HEK293 (cell line): ENCODE results near the gene KIF22.

ENCODE experiments used
- CTCF ChIA-PET: fragments of 350-600 bp; formaldehyde crosslinking; extraction: SDS; loops from one replicate; lab custom pipeline; 2021; ENCODE audit warnings: antibody characterized with exemption; lab: Yijun Ruan, JAX
- POLR2A ChIA-PET: fragments of 300-600 bp; formaldehyde crosslinking; extraction: SDS; loops from one replicate; lab custom pipeline; 2020; ENCODE audit warnings: antibody characterized with exemption, inconsistent platforms; lab: Yijun Ruan, JAX
- H3K27ac ChIP-seq: fragments of 200-500 bp; sonication (Bioruptor generic); 2 replicates; pipeline ENCODE4 v1.5.1; 2014; ENCODE audit warnings: low read depth, low read length, control low read depth, inconsistent platforms; ENCODE audit errors: extremely low read depth
- H3K36me3 ChIP-seq, 2 experiments: fragments of 200-500 bp in 1 of 2; sonication (Bioruptor generic) in 1 of 2; 1 replicate in 1 of 2; 2 replicates in 1 of 2; pipeline ENCODE4 v1.5.1; 2014 to 2017; ENCODE audit warnings: inconsistent platforms in 2 of 2, low read length in 2 of 2; ENCODE audit not compliant: control insufficient read depth in 2 of 2, insufficient read depth in 1 of 2
- H3K4me1 ChIP-seq: fragments of 200-500 bp; sonication (Bioruptor generic); 2 replicates; pipeline ENCODE4 v1.5.1; 2014; ENCODE audit warnings: mild to moderate bottlenecking, low read length, inconsistent platforms; ENCODE audit not compliant: control insufficient read depth, insufficient read depth
- H3K4me3 ChIP-seq: 2 replicates; pipeline ENCODE4 v1.5.1; 2011; ENCODE audit warnings: low read depth, mild to moderate bottlenecking, control low read depth, low read length, moderate library complexity
- H3K9me3 ChIP-seq: fragments of 200-500 bp; sonication (Bioruptor generic); 2 replicates; pipeline ENCODE4 v1.5.1; 2014; ENCODE audit warnings: low read depth, low read length, inconsistent platforms; ENCODE audit not compliant: control insufficient read depth, insufficient read depth
- GLI4 ChIP-seq: fragments of 450-650 bp; formaldehyde crosslinking; IDR thresholded peaks from 2 replicates; pipeline ENCODE4 v1.5.1; 2016; ENCODE audit warnings: missing biosample characterization, missing genetic modification characterization
- HIC1 ChIP-seq: fragments of 450-650 bp; formaldehyde crosslinking; IDR thresholded peaks from 2 replicates; pipeline ENCODE4 v1.5.1; 2016; ENCODE audit warnings: missing biosample characterization, missing genetic modification characterization
- RBAK ChIP-seq: fragments of 450-650 bp; formaldehyde crosslinking; IDR thresholded peaks from 2 replicates; pipeline ENCODE4 v1.5.1; 2016; ENCODE audit warnings: missing biosample characterization, missing genetic modification characterization
- SCRT2 ChIP-seq: fragments of 450-650 bp; formaldehyde crosslinking; IDR thresholded peaks from 2 replicates; pipeline ENCODE4 v1.5.1; 2016; ENCODE audit warnings: missing biosample characterization, missing genetic modification characterization
- YY2 ChIP-seq: fragments of 450-650 bp; formaldehyde crosslinking; IDR thresholded peaks from 2 replicates; pipeline ENCODE4 v1.5.1; 2016; ENCODE audit warnings: missing biosample characterization, missing genetic modification characterization
- ZBTB17 ChIP-seq: fragments of 450-650 bp; formaldehyde crosslinking; IDR thresholded peaks from 2 replicates; pipeline ENCODE4 v1.5.1; 2016; ENCODE audit warnings: missing biosample characterization, missing genetic modification characterization
- ZBTB7A ChIP-seq: fragments of 450-650 bp; formaldehyde crosslinking; IDR thresholded peaks from 2 replicates; pipeline ENCODE4 v1.5.1; 2016; ENCODE audit warnings: low read depth, missing biosample characterization, missing genetic modification characterization
- ZIC2 ChIP-seq: fragments of 450-650 bp; formaldehyde crosslinking; IDR thresholded peaks from 2 replicates; pipeline ENCODE4 v1.5.1; 2016; ENCODE audit warnings: missing biosample characterization, missing genetic modification characterization
- ZNF132 ChIP-seq: fragments of 450-650 bp; formaldehyde crosslinking; IDR thresholded peaks from 2 replicates; pipeline ENCODE4 v1.5.1; 2017; ENCODE audit warnings: missing biosample characterization, missing genetic modification characterization, borderline replicate concordance
- ZNF18 ChIP-seq: fragments of 450-650 bp; formaldehyde crosslinking; IDR thresholded peaks from 2 replicates; pipeline ENCODE4 v1.5.1; 2016; ENCODE audit warnings: missing biosample characterization, missing genetic modification characterization
- ZNF23 ChIP-seq: fragments of 450-650 bp; formaldehyde crosslinking; IDR thresholded peaks from 2 replicates; pipeline ENCODE4 v1.5.1; 2016; ENCODE audit warnings: missing biosample characterization, missing genetic modification characterization, borderline replicate concordance
- ZNF280D ChIP-seq: fragments of 450-650 bp; formaldehyde crosslinking; IDR thresholded peaks from 2 replicates; pipeline ENCODE4 v1.5.1; 2016; ENCODE audit warnings: missing biosample characterization, missing genetic modification characterization
- ZNF341 ChIP-seq: fragments of 450-650 bp; formaldehyde crosslinking; IDR thresholded peaks from 2 replicates; pipeline ENCODE4; 2016; ENCODE audit warnings: low read depth, missing biosample characterization, missing genetic modification characterization
- ZNF513 ChIP-seq: fragments of 450-650 bp; IDR thresholded peaks from 2 replicates; pipeline ENCODE4 v1.5.1; 2018; ENCODE audit warnings: missing biosample characterization, missing genetic modification characterization
- ZNF514 ChIP-seq: fragments of 450-650 bp; formaldehyde crosslinking; IDR thresholded peaks from 2 replicates; pipeline ENCODE4 v1.5.1; 2016; ENCODE audit warnings: missing biosample characterization, missing genetic modification characterization
- ZNF560 ChIP-seq: fragments of 450-650 bp; formaldehyde crosslinking; IDR thresholded peaks from 2 replicates; pipeline ENCODE4 v1.5.1; 2017; ENCODE audit warnings: missing biosample characterization, missing genetic modification characterization, borderline replicate concordance
- ZNF580 ChIP-seq: fragments of 450-650 bp; formaldehyde crosslinking; IDR thresholded peaks from 2 replicates; pipeline ENCODE4 v1.5.1; 2016; ENCODE audit warnings: missing biosample characterization, missing genetic modification characterization
- ZNF600 ChIP-seq: fragments of 450-650 bp; formaldehyde crosslinking; IDR thresholded peaks from 2 replicates; pipeline ENCODE4 v1.5.1; 2016; ENCODE audit warnings: missing biosample characterization, missing genetic modification characterization
- ZNF639 ChIP-seq: fragments of 450-650 bp; formaldehyde crosslinking; IDR thresholded peaks from 2 replicates; pipeline ENCODE4 v1.5.1; 2016; ENCODE audit warnings: missing biosample characterization, missing genetic modification characterization
- ZNF747 ChIP-seq: fragments of 450-650 bp; formaldehyde crosslinking; IDR thresholded peaks from 2 replicates; pipeline ENCODE4 v1.5.1; 2016; ENCODE audit warnings: missing biosample characterization, missing genetic modification characterization
- ZNF791 ChIP-seq: fragments of 450-650 bp; formaldehyde crosslinking; IDR thresholded peaks from 2 replicates; pipeline ENCODE4 v1.5.1; 2016; ENCODE audit warnings: missing biosample characterization, missing genetic modification characterization
- ZSCAN4 ChIP-seq: fragments of 450-650 bp; formaldehyde crosslinking; IDR thresholded peaks from 2 replicates; pipeline ENCODE4 v1.5.1; 2017; ENCODE audit warnings: missing biosample characterization, missing genetic modification characterization

KIF22 gene

GRCh38 chr16:29757950-29758466, 32.5 kb upstream of the KIF22 start:
- no peak for TF ChIP-seq HIC1 (tag by site-specific recombination)
- peak; percentile 32; the same call in 1 of the 2 replicates for TF ChIP-seq ZIC2 (tag by site-specific recombination)
- no peak for TF ChIP-seq ZNF747 (tag by site-specific recombination)
- peak; percentile 70 for TF ChIP-seq ZBTB17 (tag by site-specific recombination)
- TF ChIP-seq ZNF600 (tag by site-specific recombination): peak; percentile 61
- no peak for TF ChIP-seq ZNF514 (tag by site-specific recombination)
- TF ChIP-seq, all 188 proteins: peak for 3
- POLR2A ChIA-PET: interaction anchor here (0.7 to 1.8 kb wide), 2 partner anchors 20 to 32 kb away, joined by 4 to 5 read pairs; partner anchors contain the start of genes KIF22 and ZG16
- CTCF ChIA-PET: interaction anchor here (0.6 to 2.1 kb wide), 3 partner anchors 17 to 29 kb away, joined by 3 to 7 read pairs (median 5); no protein-coding TSS in a partner anchor
- no peaks in the 10 kb centered on the region for H3K9me3 ChIP-seq
- H3K27ac ChIP-seq: no peak overlapping the region
- H3K36me3 ChIP-seq: no peaks in the 10 kb centered on the region
- no peaks in the 10 kb centered on the region for H3K4me1 ChIP-seq
- H3K4me3 ChIP-seq: no peak overlapping the region

GRCh38 chr16:29760567-29761279, 29.8 kb upstream of the KIF22 start:
- ChIA-PET CTCF (interaction anchor here (0.5 kb wide), 1 partner anchor 79 kb away, joined by 3 read pairs; no protein-coding TSS in a partner anchor), POLR2A (interaction anchor here (0.7 kb wide), 1 partner anchor 177 kb away, joined by 3 read pairs; no protein-coding TSS in a partner anchor)
- no peak overlapping the region for H3K27ac ChIP-seq
- no peaks in the 10 kb centered on the region for H3K9me3 ChIP-seq
- no peaks in the 10 kb centered on the region for H3K4me1 ChIP-seq
- H3K36me3 ChIP-seq: no peaks in the 10 kb centered on the region
- no peak overlapping the region for H3K4me3 ChIP-seq
- TF ChIP-seq ZNF18 (tag by site-specific recombination) (no peak), RBAK (no peak), ZNF639 (no peak), ZNF341 (no peak), ZNF513 (no peak), GLI4 (tag by site-specific recombination) (no peak), ZNF560 (tag by site-specific recombination) (no peak), YY2 (tag by site-specific recombination) (no peak), SCRT2 (no peak), ZNF132 (tag by site-specific recombination) (no peak), ZNF280D (no peak), ZSCAN4 (no peak), ZNF23 (tag by site-specific recombination) (no peak), ZNF580 (tag by site-specific recombination) (no peak), ZNF791 (tag by site-specific recombination) (no peak), ZBTB7A (no peak)
